ENCODE measurements around the gene MFSD8. TPM values are rescaled to one million over a fixed set of nuclear protein-coding genes. Genes with fewer than 3 reads are reported as not detected.

Gene MFSD8
- total and polyA plus RNA-seq, 4 donors: 9.5 to 29.3 (median 23.5) TPM

Other genes starting within 250 kb of the MFSD8 start
- not detected for gene SLC25A31, start 234.8 kb downstream of the MFSD8 start, total RNA-seq
- not detected for gene SLC25A31, start 234.8 kb downstream of the MFSD8 start, polyA plus RNA-seq
- gene HSPA4L, start 182.9 kb downstream of the MFSD8 start, total RNA-seq: 10 to 100 TPM; 12.6 to 17.7 TPM
- 1 to 10 TPM; 2.6 to 3.1 TPM for gene HSPA4L, start 182.9 kb downstream of the MFSD8 start, polyA plus RNA-seq
- gene PLK4, start 84.3 kb downstream of the MFSD8 start, total RNA-seq: 1 to 10 TPM in 1 of 2 donors, under 1 TPM in 1; 0.96 to 1.3 TPM
- 1 to 10 TPM in 1 of 2 donors, under 1 TPM in 1; 0.72 to 4.9 TPM for gene PLK4, start 84.3 kb downstream of the MFSD8 start, polyA plus RNA-seq
- 10 to 100 TPM; 13.4 to 14.7 TPM for gene ABHD18, start 233 bp upstream of the MFSD8 start, total RNA-seq
- gene ABHD18, start 233 bp upstream of the MFSD8 start, polyA plus RNA-seq: 1 to 10 TPM; 4.1 to 9.0 TPM
- 10 to 100 TPM; 21.4 to 23.9 TPM for gene LARP1B, start 96.1 kb upstream of the MFSD8 start, total RNA-seq
- 10 to 100 TPM; 14.1 to 15.2 TPM for gene LARP1B, start 96.1 kb upstream of the MFSD8 start, polyA plus RNA-seq

Measured in aorta (tissue), 4 donors.